DMS79 (cell line): ENCODE measurements around the gene PRRC2A.

Experiments
- DNase-seq: peaks from one replicate; lab custom pipeline; 2025; lab: John Stamatoyannopoulos, UW

PRRC2A gene

GRCh38 chr6:31620586-31621319 is at the start of gene PRRC2A:
TSS of gene PRRC2A (plus strand) at chr6:31620715. CDS start at chr6:31622790, 2,075 bp downstream.
- peak; percentile 65 for DNase-seq

- no peak for DNase-seq
Observed at GRCh38 chr6:31572041-31572911, 48.2 kb upstream of the PRRC2A start, which contains the start of gene LTA. TSS of gene LTA (plus strand) at chr6:31572289. CDS start at chr6:31572743, 454 bp downstream.

GRCh38 chr6:31573239-31574105 is 47.0 kb upstream of the PRRC2A start:
- DNase-seq = no peak

- no peak for DNase-seq
Observed at GRCh38 chr6:31574106-31575061, 46.1 kb upstream of the PRRC2A start.

- DNase-seq = no peak
Observed at GRCh38 chr6:31575335-31575901, 45.1 kb upstream of the PRRC2A start, which contains the start of gene TNF. TSS of gene TNF (plus strand) at chr6:31575565. CDS start at chr6:31575742, 177 bp downstream.

GRCh38 chr6:31575952-31576685 is 44.4 kb upstream of the PRRC2A start:
- no peak for DNase-seq

GRCh38 chr6:31576897-31577578 is 43.5 kb upstream of the PRRC2A start:
- no peak for DNase-seq

- DNase-seq = no peak
Observed at GRCh38 chr6:31577579-31577966, 42.9 kb upstream of the PRRC2A start.

- no peak for DNase-seq
Observed at GRCh38 chr6:31578184-31579118, 42.1 kb upstream of the PRRC2A start.

- DNase-seq = no peak
Observed at GRCh38 chr6:31579119-31579505, 41.4 kb upstream of the PRRC2A start.

GRCh38 chr6:31579546-31580437 is 40.7 kb upstream of the PRRC2A start:
- DNase-seq = no peak

GRCh38 chr6:31580438-31580740 is 40.1 kb upstream of the PRRC2A start:
- no peak for DNase-seq

- peak; percentile 20 for DNase-seq
Observed at GRCh38 chr6:31580807-31581433, 39.6 kb upstream of the PRRC2A start.

GRCh38 chr6:31581434-31582229 is 38.9 kb upstream of the PRRC2A start:
- DNase-seq = no peak

GRCh38 chr6:31582230-31582643 is 38.3 kb upstream of the PRRC2A start, which contains the start of gene LTB:
TSS of gene LTB (minus strand) at chr6:31582424. CDS start at chr6:31582417, 7 bp downstream.
- no peak for DNase-seq

- no peak for DNase-seq
Observed at GRCh38 chr6:31585491-31585890, 35.0 kb upstream of the PRRC2A start.
